Esophagus muscularis mucosa (tissue), 4 donors: ENCODE results near the gene SLC12A7. TPM values are rescaled to one million over a fixed set of nuclear protein-coding genes. Genes with fewer than 3 reads are reported as not detected.

Source experiments
- DNase-seq: peaks from one replicate; pipeline ENCODE4 v3.0.0-alpha.2; 2017; ENCODE audit errors: extremely low spot score
- H3K27ac ChIP-seq, 4 donors: fragments of 200-600 bp; sonication (generic); replicated peaks in 1 of 4; 1 replicate in 3 of 4; 2 replicates in 1 of 4; pipeline ENCODE4 v1.5.1; 2016 to 2019; ENCODE audit warnings: mild to moderate bottlenecking in 1 of 4
- H3K27me3 ChIP-seq, 4 donors: fragments of 200-600 bp; sonication (generic); one replicate each; pipeline versions ENCODE4 v1.5.1 to v1.6.0; 2016 to 2019
- H3K36me3 ChIP-seq, 4 donors: fragments of 200-600 bp; sonication (generic); one replicate each; pipeline ENCODE4 v1.5.1; 2016 to 2019
- H3K4me1 ChIP-seq, 4 donors: fragments of 200-600 bp; sonication (generic); one replicate each; pipeline ENCODE4 v1.5.1; 2016 to 2019
- H3K4me3 ChIP-seq, 4 donors: fragments of 200-600 bp; sonication (generic); 1 replicate in 2 of 4; 2 replicates in 2 of 4; pipeline ENCODE4 v1.5.1; 2016 to 2019; ENCODE audit warnings: mild to moderate bottlenecking in 4 of 4, moderate library complexity in 1 of 4
- H3K9me3 ChIP-seq, 4 donors: fragments of 200-600 bp; sonication (generic); 1 replicate in 3 of 4; 2 replicates in 1 of 4; pipeline ENCODE4 v1.5.1; 2016 to 2019
- EP300 ChIP-seq: sonication (generic); formaldehyde crosslinking; IDR thresholded peaks from one replicate; pipeline ENCODE4 v1.6.1; 2017; ENCODE audit warnings: antibody characterized with exemption
- POLR2A ChIP-seq: fragments of 450-650 bp; IDR thresholded peaks from one replicate; pipeline ENCODE4 v1.6.1; 2017; ENCODE audit warnings: antibody characterized with exemption, moderate library complexity, mild to moderate bottlenecking, low read depth
- POLR2AphosphoS5 ChIP-seq, 2 donors: sonication (generic); formaldehyde crosslinking; IDR thresholded peaks; one replicate each; pipeline ENCODE4 v1.6.1; 2017; ENCODE audit warnings: antibody characterized with exemption in 2 of 2
- WGBS: methylation state at CpG from one replicate; pipeline ENCODE4 v1.1.5; 2018; 5-methylcytosine and 5-hydroxymethylcytosine counted together
- intact Hi-C: fragments of 100-400 bp; cut with DNase I; formaldehyde crosslinking; loops from one replicate; pipeline ENCODE4 v1.15.1; 2023
- total RNA-seq, 4 donors: library from RNA; depleted of rRNA; stranded (reverse); fragments of >200 nt; gene quantifications; one replicate each; pipeline versions ENCODE4 v1.1.0 to v1.2.1, GENCODE V29; 2016
- TF ChIP-seq, protein P1 (sequence below), 3 experiments: fragments of 200-600 bp in 2 of 3; fragments of 450-650 bp in 1 of 3; sonication (generic) in 2 of 3; IDR thresholded peaks; one replicate each; pipeline ENCODE4 v1.5.1; 2017 to 2019; ENCODE audit warnings: antibody characterized with exemption in 3 of 3, mild to moderate bottlenecking in 2 of 3, moderate library complexity in 1 of 3

SLC12A7 gene
- total RNA-seq, 4 donors from 2014 or later: 21.6 to 35.8 (median 25.4) TPM

DNA sequence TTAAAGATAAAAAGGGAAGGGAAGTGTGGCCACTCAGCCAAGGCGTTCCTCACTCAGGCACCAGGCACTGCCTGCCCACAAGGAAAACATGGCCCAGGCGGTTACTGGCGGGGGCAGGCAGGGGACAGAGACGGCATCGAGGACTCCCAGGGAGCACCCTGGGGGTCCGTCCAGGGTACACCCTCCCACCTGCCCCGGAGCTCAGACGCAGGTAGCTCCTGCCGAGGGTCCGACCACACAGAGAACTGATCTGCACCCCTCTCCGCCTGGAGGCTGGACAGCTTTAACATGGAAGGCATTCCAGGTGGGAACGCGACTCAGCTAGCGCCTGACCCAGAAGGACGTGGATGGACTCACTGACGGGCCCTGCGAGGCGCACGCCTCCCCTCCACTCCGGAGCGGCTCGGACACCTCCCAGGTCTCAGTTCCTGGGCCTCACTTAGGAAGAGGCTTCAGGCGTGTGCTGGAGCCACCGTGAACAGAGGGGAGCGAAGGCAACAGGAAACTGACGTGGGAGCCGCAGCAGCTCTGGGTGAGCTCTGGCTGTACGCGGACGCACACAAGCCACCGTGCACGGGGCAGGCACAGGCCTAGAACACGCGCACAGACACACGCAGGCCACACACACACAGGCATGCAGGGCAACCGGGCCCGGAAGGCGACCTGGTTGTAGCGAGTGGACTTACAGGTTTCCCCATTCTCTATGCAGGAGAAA lies 55.8 kb downstream of the SLC12A7 start:
- Histone ChIP-seq H3K27ac (no peak overlapping the region), H3K27me3 (no peaks in the 10 kb centered on the region), H3K36me3 (peaks cover 27 to 97% (median 95%) of the 10 kb centered on the region in 4 donors), H3K9me3 (no peaks in the 10 kb centered on the region), H3K4me3 (no peak overlapping the region), H3K4me1 (peaks cover 0 to 5% (median 0%) of the 10 kb centered on the region in 4 donors)
- WGBS: 90% methylated on average over 29 of the region's 39 CpGs
- intact Hi-C loops: no loop called here
- TF ChIP-seq POLR2A (no peak), EP300 (no peak), POLR2AphosphoS5 (IDR thresholded peaks at IDR 0.05) (no peak)
- TF ChIP-seq, protein P1, sequence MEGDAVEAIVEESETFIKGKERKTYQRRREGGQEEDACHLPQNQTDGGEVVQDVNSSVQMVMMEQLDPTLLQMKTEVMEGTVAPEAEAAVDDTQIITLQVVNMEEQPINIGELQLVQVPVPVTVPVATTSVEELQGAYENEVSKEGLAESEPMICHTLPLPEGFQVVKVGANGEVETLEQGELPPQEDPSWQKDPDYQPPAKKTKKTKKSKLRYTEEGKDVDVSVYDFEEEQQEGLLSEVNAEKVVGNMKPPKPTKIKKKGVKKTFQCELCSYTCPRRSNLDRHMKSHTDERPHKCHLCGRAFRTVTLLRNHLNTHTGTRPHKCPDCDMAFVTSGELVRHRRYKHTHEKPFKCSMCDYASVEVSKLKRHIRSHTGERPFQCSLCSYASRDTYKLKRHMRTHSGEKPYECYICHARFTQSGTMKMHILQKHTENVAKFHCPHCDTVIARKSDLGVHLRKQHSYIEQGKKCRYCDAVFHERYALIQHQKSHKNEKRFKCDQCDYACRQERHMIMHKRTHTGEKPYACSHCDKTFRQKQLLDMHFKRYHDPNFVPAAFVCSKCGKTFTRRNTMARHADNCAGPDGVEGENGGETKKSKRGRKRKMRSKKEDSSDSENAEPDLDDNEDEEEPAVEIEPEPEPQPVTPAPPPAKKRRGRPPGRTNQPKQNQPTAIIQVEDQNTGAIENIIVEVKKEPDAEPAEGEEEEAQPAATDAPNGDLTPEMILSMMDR (IDR thresholded peaks at IDR 0.05): no peak
- no peak for DNase-seq

DNA sequence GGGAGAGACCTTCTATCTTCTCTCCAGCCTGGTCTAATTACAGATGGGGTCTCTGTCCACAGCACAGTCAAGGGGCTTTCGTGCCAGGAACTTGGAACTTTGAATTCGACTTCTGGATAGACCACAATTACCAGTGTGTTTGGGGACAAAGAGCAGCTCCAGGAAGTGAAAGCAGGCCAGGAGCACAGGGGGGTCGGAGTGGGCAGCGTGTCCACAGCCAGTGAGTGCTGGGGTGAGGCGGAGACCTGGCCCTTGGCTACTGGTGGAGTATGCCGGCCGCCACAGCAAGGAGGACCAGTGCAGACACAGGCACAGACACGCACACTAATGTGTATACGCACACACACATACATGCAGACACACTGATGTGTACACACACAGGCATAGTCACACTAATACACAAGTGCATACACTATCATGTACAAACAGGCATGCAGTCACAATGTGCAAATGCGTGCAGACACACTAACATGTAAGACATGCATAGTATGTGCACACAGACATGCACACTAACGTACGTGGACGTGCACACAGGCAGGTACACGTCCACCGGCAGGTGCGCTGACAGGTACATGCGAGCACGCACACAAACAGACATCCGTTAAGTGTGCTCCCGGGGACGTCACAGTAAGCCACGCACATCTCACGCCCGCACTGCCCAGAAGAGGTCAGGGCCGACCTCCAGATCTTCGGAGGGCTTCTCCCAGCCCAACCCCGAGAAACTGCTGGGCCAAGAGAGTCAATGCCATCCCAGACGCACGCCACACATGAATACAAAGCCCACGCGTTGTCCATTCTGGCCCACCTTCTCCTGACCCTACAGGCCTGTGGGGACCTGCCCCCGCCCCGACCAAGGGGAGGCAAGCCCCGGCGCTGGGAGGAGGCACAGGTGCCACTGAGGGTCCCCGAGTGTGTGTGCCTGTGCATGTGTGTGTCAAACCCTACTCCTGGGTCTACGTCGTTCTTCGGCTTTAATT lies 56.8 kb downstream of the SLC12A7 start:
- 93% methylated on average over 38 of the region's 39 CpGs for WGBS
- Histone ChIP-seq H3K36me3 (peaks cover 23 to 100% (median 93%) of the 10 kb centered on the region in 4 donors), H3K9me3 (no peaks in the 10 kb centered on the region), H3K27me3 (no peaks in the 10 kb centered on the region), H3K4me3 (no peak overlapping the region), H3K4me1 (peaks cover 0 to 5% (median 0%) of the 10 kb centered on the region in 4 donors), H3K27ac (no peak overlapping the region)
- intact Hi-C loops: no loop called here
- no peak for DNase-seq
- TF ChIP-seq, protein P1 (IDR thresholded peaks at IDR 0.05): no peak
- TF ChIP-seq POLR2AphosphoS5 (IDR thresholded peaks at IDR 0.05) (no peak), POLR2A (no peak), EP300 (no peak)

DNA sequence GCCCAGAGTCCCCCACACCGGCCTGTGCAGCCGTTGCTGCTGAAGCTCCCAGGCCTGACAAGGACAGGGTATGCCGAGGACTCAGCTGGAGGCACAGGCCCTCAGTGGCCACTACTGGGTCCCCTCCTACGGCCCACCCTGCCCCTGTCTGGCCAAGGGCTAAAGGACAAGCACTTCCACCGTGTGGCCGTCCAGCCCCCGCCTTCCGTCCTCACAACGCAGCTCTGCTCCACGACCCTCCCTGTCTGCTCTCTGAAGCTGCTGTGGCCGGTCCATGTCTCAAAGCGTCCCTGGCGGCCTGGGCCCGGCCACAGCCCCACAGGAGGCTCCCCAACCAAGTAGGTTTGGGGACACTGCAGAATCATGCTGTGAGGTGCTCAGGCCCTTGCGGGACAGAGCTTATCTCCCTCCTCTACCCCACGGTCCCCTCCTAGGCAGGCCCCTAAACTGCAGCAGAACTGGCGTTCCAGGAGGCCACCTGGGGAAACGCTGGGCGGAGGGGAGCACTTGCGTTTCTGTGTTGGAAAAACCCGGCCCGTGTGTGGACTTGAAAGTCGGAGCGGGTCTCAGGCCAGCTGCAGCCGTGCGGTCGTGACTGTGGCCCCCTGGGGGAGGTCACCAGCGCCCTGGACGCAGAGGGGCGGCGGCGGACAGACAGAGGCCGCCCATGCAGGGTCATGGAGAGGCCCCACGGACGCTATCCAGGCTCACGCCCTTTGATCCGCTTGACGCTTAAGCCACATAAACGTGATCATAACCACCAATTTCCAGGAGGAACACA lies 57.7 kb downstream of the SLC12A7 start:
- intact Hi-C loops: no loop called here
- Histone ChIP-seq H3K4me1 (peaks cover 0 to 5% (median 0%) of the 10 kb centered on the region in 4 donors), H3K36me3 (peaks cover 17 to 91% (median 84%) of the 10 kb centered on the region in 4 donors), H3K9me3 (no peaks in the 10 kb centered on the region), H3K4me3 (no peak overlapping the region), H3K27me3 (no peaks in the 10 kb centered on the region), H3K27ac (no peak overlapping the region)
- no peak for TF ChIP-seq POLR2A
- TF ChIP-seq EP300: no peak
- TF ChIP-seq, protein P1 (IDR thresholded peaks at IDR 0.05): no peak
- TF ChIP-seq POLR2AphosphoS5 (IDR thresholded peaks at IDR 0.05): no peak
- 91% methylated on average over 39 of the region's 39 CpGs for WGBS
- no peak for DNase-seq

DNA sequence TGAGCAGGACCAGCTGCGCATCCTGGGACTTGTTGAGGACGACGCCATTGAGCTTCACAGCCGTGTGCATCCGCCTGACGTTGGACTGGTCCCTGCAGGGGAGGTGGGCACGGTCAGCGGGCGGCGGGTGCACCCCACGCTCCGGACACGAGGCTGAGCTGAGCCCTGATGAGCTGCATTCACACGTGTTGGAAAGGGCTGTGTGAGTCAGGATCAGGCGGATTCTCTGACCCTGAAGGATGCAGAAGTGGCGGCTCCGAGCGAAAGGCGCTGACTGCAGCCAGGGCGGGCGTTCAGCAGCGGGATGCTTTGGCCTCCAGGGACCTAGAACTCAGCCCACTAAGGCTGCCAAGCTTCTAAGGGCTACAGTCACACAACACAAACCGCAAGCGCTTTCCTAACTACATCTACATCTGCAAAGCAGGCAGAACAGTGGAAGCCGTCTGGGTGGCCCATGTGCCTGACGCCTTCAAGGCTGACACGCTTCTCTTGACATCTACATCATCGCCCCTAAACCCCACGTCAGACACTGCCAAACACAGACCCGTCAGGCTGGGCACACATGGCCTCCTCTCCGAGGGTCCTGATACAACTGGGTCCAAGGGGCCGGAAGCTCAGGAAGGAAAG lies 58.4 kb downstream of the SLC12A7 start:
- no peak overlapping the region for H3K4me3 ChIP-seq
- H3K36me3 ChIP-seq: peaks cover 17 to 84% (median 78%) of the 10 kb centered on the region in 4 donors
- intact Hi-C loops: no loop called here
- peaks cover 0 to 5% (median 0%) of the 10 kb centered on the region in 4 donors for H3K4me1 ChIP-seq
- no peak for DNase-seq
- no peaks in the 10 kb centered on the region for H3K27me3 ChIP-seq
- no peak for TF ChIP-seq EP300
- TF ChIP-seq POLR2AphosphoS5 (IDR thresholded peaks at IDR 0.05): no peak
- TF ChIP-seq, protein P1 (IDR thresholded peaks at IDR 0.05): no peak
- no peak for TF ChIP-seq POLR2A
- H3K27ac ChIP-seq: no peak overlapping the region
- H3K9me3 ChIP-seq: no peaks in the 10 kb centered on the region
- 91% methylated on average over 23 of the region's 32 CpGs for WGBS
